Astrocyte of the cerebellum (primary cell): ENCODE data around the gene ARAP2.

Experiments used
- DNase-seq: peaks from one replicate; pipeline ENCODE4 v3.0.0-alpha.2; 2011; ENCODE audit warnings: low read depth
- H3K4me3 ChIP-seq: 2 replicates; pipeline ENCODE4 v1.5.1; 2011; ENCODE audit warnings: mild to moderate bottlenecking, low read depth, low read length, moderate library complexity
- in situ Hi-C: cut with HindIII; loops from 2 replicates; pipeline ENCODE4 v1.10.0; 2017; ENCODE audit warnings: low sequenced_read_pairs
- TF ChIP-seq, protein P1 (sequence below): IDR thresholded peaks from 2 replicates; pipeline ENCODE4 v1.5.1; 2012; ENCODE audit warnings: low read length, low read depth, moderate library complexity, mild to moderate bottlenecking; ENCODE audit errors: missing control alignments

Gene ARAP2

DNA sequence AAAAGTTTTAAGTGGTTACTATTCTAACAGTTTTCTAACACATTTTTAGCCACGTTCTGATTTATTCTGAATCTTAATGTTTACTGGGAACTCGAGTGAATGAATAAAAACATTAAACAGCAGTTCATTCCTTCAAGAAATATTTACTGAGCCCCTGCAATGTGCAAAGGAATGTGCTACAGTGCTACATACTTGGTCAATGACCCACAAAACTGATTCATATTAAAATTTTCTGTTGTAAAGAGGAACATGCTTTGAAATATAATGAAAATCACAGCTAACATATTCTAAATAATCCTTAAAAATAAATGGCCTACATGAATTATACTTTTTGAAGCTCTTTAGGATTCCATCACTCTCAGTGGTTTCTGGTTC, 78.7 kb downstream of the ARAP2 start:
- no peak overlapping the region for H3K4me3 ChIP-seq
- no peak for DNase-seq
- in situ Hi-C loops: no loop called here
- TF ChIP-seq, protein P1, sequence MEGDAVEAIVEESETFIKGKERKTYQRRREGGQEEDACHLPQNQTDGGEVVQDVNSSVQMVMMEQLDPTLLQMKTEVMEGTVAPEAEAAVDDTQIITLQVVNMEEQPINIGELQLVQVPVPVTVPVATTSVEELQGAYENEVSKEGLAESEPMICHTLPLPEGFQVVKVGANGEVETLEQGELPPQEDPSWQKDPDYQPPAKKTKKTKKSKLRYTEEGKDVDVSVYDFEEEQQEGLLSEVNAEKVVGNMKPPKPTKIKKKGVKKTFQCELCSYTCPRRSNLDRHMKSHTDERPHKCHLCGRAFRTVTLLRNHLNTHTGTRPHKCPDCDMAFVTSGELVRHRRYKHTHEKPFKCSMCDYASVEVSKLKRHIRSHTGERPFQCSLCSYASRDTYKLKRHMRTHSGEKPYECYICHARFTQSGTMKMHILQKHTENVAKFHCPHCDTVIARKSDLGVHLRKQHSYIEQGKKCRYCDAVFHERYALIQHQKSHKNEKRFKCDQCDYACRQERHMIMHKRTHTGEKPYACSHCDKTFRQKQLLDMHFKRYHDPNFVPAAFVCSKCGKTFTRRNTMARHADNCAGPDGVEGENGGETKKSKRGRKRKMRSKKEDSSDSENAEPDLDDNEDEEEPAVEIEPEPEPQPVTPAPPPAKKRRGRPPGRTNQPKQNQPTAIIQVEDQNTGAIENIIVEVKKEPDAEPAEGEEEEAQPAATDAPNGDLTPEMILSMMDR: no peak

DNA sequence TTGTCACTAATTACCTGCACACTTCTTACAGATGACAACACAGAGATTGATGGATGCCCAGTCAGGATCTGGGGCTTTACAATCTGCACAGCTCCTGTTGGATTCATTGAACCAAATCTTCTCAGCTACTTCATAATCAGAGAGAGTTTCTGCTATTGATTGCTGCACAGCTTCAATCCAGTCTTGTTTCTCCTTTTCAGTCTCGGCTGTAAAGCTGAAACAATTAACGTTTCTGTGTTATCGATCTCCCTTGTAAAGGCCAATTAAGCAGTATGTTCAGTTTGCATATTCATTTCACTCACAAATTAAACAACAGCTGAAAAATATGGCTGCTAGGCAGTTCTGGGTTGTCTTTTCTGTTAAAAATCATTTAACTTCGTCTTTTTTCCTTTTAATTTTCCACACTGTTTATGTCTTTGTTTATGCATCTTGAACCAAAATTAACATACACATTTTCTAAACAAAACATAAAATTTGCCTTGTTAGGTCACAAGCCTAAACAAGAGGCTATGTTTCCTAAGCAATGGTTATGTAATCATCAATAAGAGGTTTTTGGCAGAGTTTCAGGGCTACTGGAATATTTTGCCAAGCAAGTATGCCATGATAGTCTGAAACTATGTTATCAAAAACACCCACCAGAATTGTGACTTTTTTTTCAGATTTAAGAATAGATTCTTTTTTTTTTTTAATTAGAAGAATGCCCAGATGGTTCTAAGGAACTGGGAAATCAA, 79.2 kb downstream of the ARAP2 start:
- in situ Hi-C loops: no loop called here
- H3K4me3 ChIP-seq: no peak overlapping the region
- DNase-seq: peak; percentile 27
- TF ChIP-seq, protein P1: no peak

DNA sequence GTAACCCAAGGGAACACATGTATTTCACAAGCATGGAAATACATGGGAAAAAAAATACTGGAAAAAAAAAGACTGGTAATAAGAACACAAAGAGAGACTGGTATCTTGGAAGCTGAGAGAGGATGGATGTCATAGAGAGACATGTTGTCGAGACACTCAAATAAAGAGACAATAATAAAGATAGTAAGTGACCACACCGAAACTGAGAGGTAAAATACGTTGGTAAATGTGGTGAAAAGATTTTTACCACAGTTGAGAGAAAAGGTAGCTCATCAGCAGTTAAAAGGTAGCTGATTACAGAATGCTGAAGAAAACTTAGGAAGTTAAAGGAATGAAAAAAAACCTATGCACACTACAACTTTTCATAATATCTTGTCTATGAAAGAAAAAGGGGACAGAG, 81.1 kb downstream of the ARAP2 start:
- in situ Hi-C loops: no loop called here

DNA sequence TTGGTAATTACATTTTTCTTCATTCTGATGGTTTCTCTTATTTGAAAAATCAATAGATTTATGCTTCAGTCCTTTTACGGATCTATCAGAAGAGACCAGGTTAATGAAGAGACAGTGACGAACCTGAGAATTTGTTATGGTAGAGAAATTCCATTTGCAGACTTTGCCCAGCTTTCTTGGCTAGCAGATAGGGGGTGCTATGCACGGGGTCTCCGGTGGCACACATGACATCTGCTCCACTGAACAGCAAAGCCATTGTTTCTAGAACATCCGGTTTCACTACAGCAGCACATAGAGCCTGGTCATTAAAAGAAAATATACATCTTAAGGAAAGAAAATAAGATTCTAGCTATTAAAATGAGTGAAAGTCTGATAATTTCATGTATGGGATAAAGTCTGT, 85.1 kb downstream of the ARAP2 start:
- no peak for DNase-seq
- in situ Hi-C loops: no loop called here
- TF ChIP-seq, protein P1: no peak

More for the DNA sequence above, 81.1 kb downstream of the ARAP2 start:
- TF ChIP-seq, protein P1: no peak
- no peak for DNase-seq
- no peak overlapping the region for H3K4me3 ChIP-seq

DNA sequence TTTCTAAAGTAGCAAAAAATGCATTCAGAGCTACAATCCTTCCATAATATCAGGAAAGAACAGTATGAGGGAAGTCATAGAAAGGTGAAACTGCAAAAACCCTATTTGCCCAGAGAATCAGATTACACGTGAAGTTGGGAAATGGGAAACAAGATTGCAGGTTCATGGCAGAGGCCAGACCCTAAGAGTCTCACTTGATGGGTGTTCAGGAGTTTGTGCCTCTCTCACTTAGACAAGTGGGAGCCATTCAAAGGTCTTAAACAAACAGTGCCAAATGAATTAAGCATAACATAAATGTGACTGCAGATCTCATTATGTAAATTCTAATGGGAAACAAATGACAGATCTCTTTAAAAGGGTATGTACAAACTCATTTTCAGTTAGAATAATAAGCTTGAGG, 91.6 kb downstream of the ARAP2 start:
- H3K4me3 ChIP-seq: no peak overlapping the region
- TF ChIP-seq, protein P1: no peak
- no peak for DNase-seq
- in situ Hi-C loops: no loop called here

More for the DNA sequence above, 85.1 kb downstream of the ARAP2 start:
- no peak overlapping the region for H3K4me3 ChIP-seq

DNA sequence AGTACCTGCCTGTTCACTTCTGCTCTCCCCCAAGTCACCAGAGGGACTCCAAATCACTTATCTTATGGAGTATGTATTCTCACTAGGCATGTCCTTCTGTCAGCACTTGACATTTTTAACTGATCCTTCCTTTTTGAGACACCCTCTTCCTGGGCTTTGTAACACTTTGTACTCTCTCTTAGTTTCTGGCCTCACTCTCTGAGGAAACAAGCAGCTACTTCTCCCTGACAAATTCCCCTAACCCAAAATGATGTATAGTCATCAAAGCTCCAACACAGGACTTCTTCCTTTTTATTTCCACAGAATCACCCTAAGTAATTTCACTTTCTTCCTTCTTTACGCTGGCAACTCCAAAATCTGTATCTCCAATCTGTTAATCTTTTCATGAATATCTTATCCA, 101.8 kb downstream of the ARAP2 start:
- in situ Hi-C loops: no loop called here

More for the DNA sequence above, 101.8 kb downstream of the ARAP2 start:
- TF ChIP-seq, protein P1: no peak
- H3K4me3 ChIP-seq: no peak overlapping the region
- no peak for DNase-seq
